Calu3 (cell line): ENCODE measurements around the gene LY6G5C. TPM values are rescaled to one million over a fixed set of nuclear protein-coding genes. Genes with fewer than 3 reads are reported as not detected.

Experiments used
- BruUV-seq: library from RNA; stranded (reverse); fragments of 400-500 nt; replicated peaks from 2 replicates; lab custom pipeline; 2021; lab: Mats Ljungman, UMichigan
- CTCF ChIA-PET: fragments of 300-600 bp; sonication (Branson Sonifier 250); formaldehyde crosslinking; loops from one replicate; lab custom pipeline; 2022; ENCODE audit warnings: antibody characterized with exemption; lab: Charles Lee
- DNase-seq: peaks from one replicate; pipeline ENCODE4 v3.0.0; 2022
- H3K27ac Mint-ChIP-seq: one replicate; pipeline ENCODE4 v1.8.0; 2022; ENCODE audit warnings: mixed read lengths; ENCODE audit not compliant: unreplicated experiment
- H3K27me3 Mint-ChIP-seq: one replicate; pipeline ENCODE4 v1.8.0; 2022; ENCODE audit warnings: mixed read lengths; ENCODE audit not compliant: unreplicated experiment
- H3K36me3 Mint-ChIP-seq: one replicate; pipeline ENCODE4 v1.8.0; 2022; ENCODE audit warnings: mild to moderate bottlenecking, moderate library complexity, mixed read lengths; ENCODE audit not compliant: insufficient read depth, unreplicated experiment
- H3K4me1 Mint-ChIP-seq: one replicate; pipeline ENCODE4 v1.8.0; 2022; ENCODE audit warnings: mild to moderate bottlenecking, low read depth, mixed read lengths; ENCODE audit not compliant: unreplicated experiment
- H3K4me3 Mint-ChIP-seq: one replicate; pipeline ENCODE4 v1.8.0; 2022; ENCODE audit warnings: mild to moderate bottlenecking, low read depth, moderate library complexity, mixed read lengths; ENCODE audit not compliant: unreplicated experiment
- H3K9me3 Mint-ChIP-seq: one replicate; pipeline ENCODE4 v1.8.0; 2022; ENCODE audit warnings: low read depth, mixed read lengths; ENCODE audit not compliant: unreplicated experiment
- intact Hi-C: fragments of 100-400 bp; cut with micrococcal nuclease; formaldehyde crosslinking; loops from one replicate; pipeline ENCODE4 v1.10.0; 2022; ENCODE audit not compliant: unreplicated experiment
- total RNA-seq: library from RNA; stranded (reverse); gene quantifications from 2 replicates; pipeline ENCODE4 v1.2.3, GENCODE V29; 2022
- TF ChIP-seq, protein P1 (sequence below): fragments of 200-600 bp; IDR thresholded peaks from one replicate; pipeline ENCODE4 v1.8.0; 2022; ENCODE audit warnings: antibody characterized with exemption; ENCODE audit not compliant: unreplicated experiment

LY6G5C gene
- total RNA-seq, 1 experiment from 2014 or later: 4.9 TPM

DNA sequence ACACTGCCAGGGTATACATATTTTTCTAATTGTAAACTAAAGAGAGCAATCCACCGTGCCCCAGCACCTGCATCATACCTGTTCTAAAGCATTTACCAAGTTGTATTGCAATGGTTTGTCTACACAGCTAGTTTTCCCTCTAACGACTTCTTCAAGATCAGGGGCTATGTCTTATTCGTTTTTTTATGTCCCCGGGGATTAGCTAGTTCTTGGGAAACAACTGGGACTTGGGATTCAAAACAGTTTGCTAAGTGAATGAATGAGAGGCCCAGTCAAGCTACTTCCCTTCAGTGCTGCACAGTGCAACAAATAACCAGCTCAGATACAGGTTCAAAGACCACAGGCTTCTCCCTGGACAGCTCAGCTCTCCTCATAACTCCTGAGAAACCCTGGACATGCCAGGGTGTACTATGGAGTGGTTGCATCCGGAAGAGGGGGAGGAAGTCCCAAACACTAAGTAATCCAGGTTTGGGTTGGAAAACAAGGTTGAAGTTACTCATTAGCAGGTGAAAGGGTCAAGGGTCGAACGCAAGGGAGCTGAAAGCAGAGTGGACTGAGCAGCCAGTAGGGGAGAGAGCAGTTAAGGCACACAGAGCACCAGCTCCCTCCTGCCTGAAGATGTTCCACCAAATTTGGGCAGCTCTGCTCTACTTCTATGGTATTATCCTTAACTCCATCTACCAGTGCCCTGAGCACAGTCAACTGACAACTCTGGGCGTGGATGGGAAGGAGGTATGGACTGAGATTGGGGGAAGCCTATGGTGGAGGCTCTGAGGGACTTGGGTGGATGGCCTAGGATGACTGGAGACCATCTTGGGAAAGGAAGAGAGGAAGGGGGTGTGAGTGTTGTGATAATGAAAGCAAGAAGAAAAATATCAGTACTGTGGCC is 25.3 kb downstream of the LY6G5C start, which contains the start of gene APOM:
TSS of gene APOM (plus strand) at position 546 of the 889 bp plus-strand sequence. CDS start at position 619, 73 bp downstream.
- BruUV-seq: no TSS peak
- H3K27ac Mint-ChIP-seq: peak within 1 kb of the TSS; percentile 18
- intact Hi-C loops: no loop called here
- CTCF ChIA-PET: interaction anchor here (1.1 to 1.2 kb wide), 2 partner anchors 31 to 35 kb away, joined by 3 to 5 read pairs; partner anchors contain the start of gene PRRC2A
- H3K9me3 Mint-ChIP-seq: no peaks in the 10 kb centered on the region
- H3K27me3 Mint-ChIP-seq: no peaks in the 10 kb centered on the region
- peak within 1 kb of the TSS; percentile 42 for H3K4me3 Mint-ChIP-seq
- peaks cover 80% of the 10 kb centered on the region for H3K36me3 Mint-ChIP-seq
- TF ChIP-seq, protein P1, sequence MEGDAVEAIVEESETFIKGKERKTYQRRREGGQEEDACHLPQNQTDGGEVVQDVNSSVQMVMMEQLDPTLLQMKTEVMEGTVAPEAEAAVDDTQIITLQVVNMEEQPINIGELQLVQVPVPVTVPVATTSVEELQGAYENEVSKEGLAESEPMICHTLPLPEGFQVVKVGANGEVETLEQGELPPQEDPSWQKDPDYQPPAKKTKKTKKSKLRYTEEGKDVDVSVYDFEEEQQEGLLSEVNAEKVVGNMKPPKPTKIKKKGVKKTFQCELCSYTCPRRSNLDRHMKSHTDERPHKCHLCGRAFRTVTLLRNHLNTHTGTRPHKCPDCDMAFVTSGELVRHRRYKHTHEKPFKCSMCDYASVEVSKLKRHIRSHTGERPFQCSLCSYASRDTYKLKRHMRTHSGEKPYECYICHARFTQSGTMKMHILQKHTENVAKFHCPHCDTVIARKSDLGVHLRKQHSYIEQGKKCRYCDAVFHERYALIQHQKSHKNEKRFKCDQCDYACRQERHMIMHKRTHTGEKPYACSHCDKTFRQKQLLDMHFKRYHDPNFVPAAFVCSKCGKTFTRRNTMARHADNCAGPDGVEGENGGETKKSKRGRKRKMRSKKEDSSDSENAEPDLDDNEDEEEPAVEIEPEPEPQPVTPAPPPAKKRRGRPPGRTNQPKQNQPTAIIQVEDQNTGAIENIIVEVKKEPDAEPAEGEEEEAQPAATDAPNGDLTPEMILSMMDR: no peak
- peaks cover 53% of the 10 kb centered on the region for H3K4me1 Mint-ChIP-seq
- DNase-seq: no peak

DNA sequence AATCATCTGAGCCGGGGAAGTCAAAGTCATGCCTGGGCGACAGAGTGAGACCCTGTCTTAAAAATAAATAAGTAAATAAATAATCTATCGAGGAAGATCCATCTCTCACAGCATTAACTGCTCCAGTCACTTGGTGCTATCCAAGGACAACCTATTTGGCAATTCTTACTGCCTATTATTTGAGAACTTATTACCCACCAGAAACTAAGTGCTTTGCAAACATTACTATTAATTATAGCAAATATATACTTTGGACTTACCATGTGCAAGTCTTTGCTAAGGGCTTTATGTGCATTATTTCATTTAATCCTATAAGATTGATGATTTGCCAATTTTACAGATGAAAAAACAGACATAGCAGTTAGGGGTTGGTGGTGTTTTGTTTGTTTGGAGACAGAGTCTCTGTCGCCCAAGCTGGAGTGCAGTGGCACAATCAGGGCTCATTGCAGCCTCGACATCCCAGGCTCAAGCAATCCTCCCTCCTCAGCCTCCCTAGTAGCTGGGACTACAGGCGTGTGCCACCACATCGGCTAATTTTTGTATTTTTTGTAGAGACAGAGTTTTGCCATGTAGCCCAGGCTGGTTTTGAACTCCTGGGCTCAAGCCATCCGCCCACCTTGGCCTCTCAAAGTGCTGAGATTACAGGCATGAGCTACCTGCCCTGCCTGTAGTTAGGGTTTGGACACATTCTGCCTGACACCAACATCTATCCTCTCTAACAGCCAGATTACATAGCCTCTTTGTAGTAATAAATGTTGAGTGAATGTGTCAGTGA is 26.1 kb downstream of the LY6G5C start:
- intact Hi-C loops: no loop called here
- Mint-ChIP-seq H3K9me3 (no peaks in the 10 kb centered on the region), H3K36me3 (peaks cover 80% of the 10 kb centered on the region), H3K27ac (no peak overlapping the region), H3K4me1 (peaks cover 59% of the 10 kb centered on the region), H3K4me3 (no peak overlapping the region), H3K27me3 (no peaks in the 10 kb centered on the region)
- TF ChIP-seq, protein P1: no peak
- no TSS peak for BruUV-seq
- DNase-seq: no peak
- CTCF ChIA-PET: interaction anchor here (0.7 to 1.2 kb wide), 4 partner anchors 21 to 122 kb away, joined by 3 to 6 read pairs (median 5); partner anchors contain the start of gene PRRC2A

DNA sequence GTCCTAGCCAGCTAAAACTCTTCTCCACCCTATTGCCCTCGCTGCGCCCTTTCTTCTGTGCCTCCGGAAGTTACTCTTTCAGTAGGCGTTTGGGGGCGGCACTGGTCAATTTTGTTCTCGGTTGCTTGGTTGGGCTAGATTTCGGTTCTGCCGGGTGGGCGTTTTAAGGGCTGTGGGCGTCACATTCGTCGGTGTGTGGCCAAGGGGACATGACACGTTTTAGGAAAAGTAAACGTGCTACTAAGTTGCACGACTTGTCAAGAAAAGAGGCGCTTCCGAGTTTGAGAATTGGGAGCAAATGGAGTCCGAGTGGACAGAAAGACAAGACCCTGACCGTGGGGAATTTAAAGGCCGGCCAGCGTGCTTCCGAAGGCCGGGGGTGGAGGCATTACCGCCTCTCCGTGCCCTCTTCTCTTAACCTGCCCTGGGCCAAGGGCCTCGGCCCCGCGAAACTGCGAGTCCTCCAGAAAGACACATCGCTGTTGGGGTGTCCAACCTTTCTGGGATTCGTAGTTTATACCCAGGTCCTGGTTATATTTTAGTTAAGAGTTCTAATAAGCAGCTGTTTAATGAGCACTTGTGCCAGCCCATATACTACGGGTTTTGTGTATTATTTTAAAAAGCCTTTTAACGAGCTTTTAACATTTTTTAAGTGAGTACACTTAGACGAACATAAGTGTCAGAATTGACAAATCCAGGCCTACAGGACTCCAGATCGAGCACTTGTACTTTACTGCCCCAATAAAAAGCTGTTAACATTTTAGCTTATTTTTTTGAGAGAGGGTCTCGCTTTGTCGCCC is 27.7 kb downstream of the LY6G5C start:
- peaks cover 80% of the 10 kb centered on the region for H3K36me3 Mint-ChIP-seq
- no peak for DNase-seq
- H3K4me1 Mint-ChIP-seq: peaks cover 50% of the 10 kb centered on the region
- BruUV-seq: TSS peak; percentile 91
- TF ChIP-seq, protein P1: no peak
- peak overlapping the region; percentile 92 for H3K27ac Mint-ChIP-seq
- CTCF ChIA-PET: interaction anchor here (0.5 to 2.9 kb wide), 11 partner anchors 12 to 478 kb away, joined by 3 to 23 read pairs (median 5); partner anchors contain the start of genes CSNK2B and GPANK1
- no peaks in the 10 kb centered on the region for H3K9me3 Mint-ChIP-seq
- peak overlapping the region; percentile 95 for H3K4me3 Mint-ChIP-seq
- H3K27me3 Mint-ChIP-seq: no peaks in the 10 kb centered on the region
- intact Hi-C loops: loop anchor here (1.0 kb wide), 1 partner anchor 7 kb away; the partner anchor contains the start of gene C6orf47
